ENCODE results near the gene ADCY10. TPM values are rescaled to one million over a fixed set of nuclear protein-coding genes. Genes with fewer than 3 reads are reported as not detected.
A peak's percentile ranks its signal among the peaks of the same experiment; 100 is the strongest.

ADCY10 gene
- total and polyA plus RNA-seq, 9 of the 15 experiments (the other 6 are each of a cell fraction or from before 2014, with no cell fraction given), result 0.08 to 0.86 (median 0.22) TPM

GRCh38 chr1:167803358-167804207 is 110.4 kb downstream of the ADCY10 start (continued):
- TF ChIP-seq AFF1 (IDR thresholded peaks at IDR 0.05; ENCODE audit: low read depth in 1 of 2, partially characterized antibody in 2 of 2) (no peak), NR2F6 (CRISPR knock-in tag; IDR thresholded peaks at IDR 0.05) (no peak), ZBTB2 (IDR thresholded peaks at IDR 0.05) (no peak), NONO (IDR thresholded peaks at IDR 0.05; ENCODE audit: low read depth in 2 of 2, low read length in 1 of 2) (peak in 1 of 2 experiments; percentile 76; a peak in 1 of 4 replicates), HDAC8 (tag; IDR thresholded peaks at IDR 0.05) (no peak), SIRT6 (IDR thresholded peaks at IDR 0.05; ENCODE audit: low read depth, low read length) (no peak), SMARCC2 (IDR thresholded peaks at IDR 0.05; ENCODE audit: low read depth) (no peak), NFE2 (IDR thresholded peaks at IDR 0.05; ENCODE audit: low read depth) (peak; percentile 33; the same call in 1 of the 2 replicates), ZNF354B (CRISPR knock-in tag; IDR thresholded peaks at IDR 0.05) (no peak), NFIC (IDR thresholded peaks at IDR 0.05) (no peak; the same call in 1 of the 2 replicates), ZNF77 (CRISPR knock-in tag; IDR thresholded peaks at IDR 0.05) (no peak), HMG20B (CRISPR knock-in tag; IDR thresholded peaks at IDR 0.05) (no peak), ZNF24 (IDR thresholded peaks at IDR 0.05) (peak; percentile 64; the same call in 1 of the 2 replicates), ZBTB8A (IDR thresholded peaks at IDR 0.05; ENCODE audit: partially characterized antibody) (no peak), HLTF (IDR thresholded peaks at IDR 0.05) (no peak), ZNF23 (CRISPR knock-in tag; IDR thresholded peaks at IDR 0.05) (no peak), ARID2 (IDR thresholded peaks at IDR 0.05) (no peak)
- TF ChIP-seq, protein P1, sequence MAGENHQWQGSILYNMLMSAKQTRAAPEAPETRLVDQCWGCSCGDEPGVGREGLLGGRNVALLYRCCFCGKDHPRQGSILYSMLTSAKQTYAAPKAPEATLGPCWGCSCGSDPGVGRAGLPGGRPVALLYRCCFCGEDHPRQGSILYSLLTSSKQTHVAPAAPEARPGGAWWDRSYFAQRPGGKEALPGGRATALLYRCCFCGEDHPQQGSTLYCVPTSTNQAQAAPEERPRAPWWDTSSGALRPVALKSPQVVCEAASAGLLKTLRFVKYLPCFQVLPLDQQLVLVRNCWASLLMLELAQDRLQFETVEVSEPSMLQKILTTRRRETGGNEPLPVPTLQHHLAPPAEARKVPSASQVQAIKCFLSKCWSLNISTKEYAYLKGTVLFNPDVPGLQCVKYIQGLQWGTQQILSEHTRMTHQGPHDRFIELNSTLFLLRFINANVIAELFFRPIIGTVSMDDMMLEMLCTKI (IDR thresholded peaks at IDR 0.05; ENCODE audit: partially characterized antibody), result no peak
- TF ChIP-seq, protein P2, sequence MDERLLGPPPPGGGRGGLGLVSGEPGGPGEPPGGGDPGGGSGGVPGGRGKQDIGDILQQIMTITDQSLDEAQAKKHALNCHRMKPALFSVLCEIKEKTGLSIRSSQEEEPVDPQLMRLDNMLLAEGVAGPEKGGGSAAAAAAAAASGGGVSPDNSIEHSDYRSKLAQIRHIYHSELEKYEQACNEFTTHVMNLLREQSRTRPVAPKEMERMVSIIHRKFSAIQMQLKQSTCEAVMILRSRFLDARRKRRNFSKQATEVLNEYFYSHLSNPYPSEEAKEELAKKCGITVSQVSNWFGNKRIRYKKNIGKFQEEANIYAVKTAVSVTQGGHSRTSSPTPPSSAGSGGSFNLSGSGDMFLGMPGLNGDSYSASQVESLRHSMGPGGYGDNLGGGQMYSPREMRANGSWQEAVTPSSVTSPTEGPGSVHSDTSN (CRISPR knock-in tag; IDR thresholded peaks at IDR 0.05; ENCODE audit: low read depth), result no peak
- TF ChIP-seq, protein P2 (tag; conservative IDR thresholded peaks at IDR 0.05; ENCODE audit: low read depth), result no peak
